ENCODE data around the gene MAPK9.

The MAPK9 gene

DNA sequence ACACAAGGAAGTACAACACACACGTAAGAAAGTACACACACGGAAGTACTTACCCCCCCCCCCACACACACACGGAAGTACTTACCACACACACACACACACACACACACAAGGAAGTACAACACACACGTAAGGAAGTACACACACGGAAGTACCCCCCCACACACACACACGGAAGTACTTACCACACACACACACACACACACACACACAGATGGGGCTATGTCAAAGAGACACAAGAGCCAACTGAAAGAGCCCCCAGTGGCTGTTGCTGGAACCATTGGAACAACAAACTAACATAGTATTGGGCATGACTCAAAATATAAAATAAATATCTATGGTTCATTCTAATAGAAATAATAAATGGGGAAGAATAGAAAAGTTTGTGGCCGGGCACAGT, 4.9 kb upstream of the MAPK9 start:
- no peak for DNase-seq (ENCODE audit: low read depth in 1 of 2, low spot score in 1 of 2)

DNA sequence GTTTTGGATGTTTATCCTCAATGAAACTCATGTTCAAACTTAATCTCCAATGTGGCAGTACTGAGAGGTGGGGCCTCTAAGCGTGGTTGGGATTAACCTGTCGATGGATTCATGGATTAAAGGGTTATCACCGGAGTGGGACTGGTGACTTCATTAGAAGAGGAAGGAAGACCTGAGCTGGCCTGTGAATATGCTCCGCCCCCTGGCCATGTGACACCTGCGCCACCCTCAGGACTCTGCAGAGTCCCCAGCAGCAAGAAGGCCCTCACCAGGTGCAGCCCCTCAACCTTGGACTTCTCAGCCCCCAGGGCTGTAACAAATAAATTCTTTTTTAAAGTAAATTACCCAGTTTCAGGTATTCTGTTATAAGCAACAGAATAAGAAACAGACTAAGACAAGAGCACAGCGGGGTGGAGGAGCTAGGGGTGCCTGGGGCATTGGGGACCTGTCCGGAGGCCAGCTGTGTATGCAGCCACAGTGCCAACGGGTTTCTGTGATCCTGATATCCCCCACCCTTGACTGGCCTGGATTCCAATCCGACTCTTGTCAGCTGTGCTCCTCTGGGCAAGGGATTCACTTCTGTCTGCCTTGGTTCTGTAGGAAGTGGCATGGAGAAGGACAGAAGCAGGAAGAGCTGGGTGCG, 3.2 kb upstream of the MAPK9 start:
- no peak for DNase-seq (ENCODE audit: low read depth in 1 of 2, low spot score in 1 of 2)

- DNase-seq (ENCODE audit: low read depth in 1 of 2, low spot score in 1 of 2), result no peak
These were observed 2.5 kb upstream of the MAPK9 start for GRCh38 chr5:180294411-180294810.

- DNase-seq (ENCODE audit: low read depth in 1 of 2, low spot score in 1 of 2), result peak in 1 of 2 donors; percentile 8
These were observed 496 bp downstream of the MAPK9 start for GRCh38 chr5:180291234-180291940.

GRCh38 chr5:180290568-180291233, 1.2 kb downstream of the MAPK9 start:
- no peak for DNase-seq (ENCODE audit: low read depth in 1 of 2, low spot score in 1 of 2)

GRCh38 chr5:180289966-180290365, 1.9 kb downstream of the MAPK9 start:
- DNase-seq (ENCODE audit: low read depth in 1 of 2, low spot score in 1 of 2), result no peak

GRCh38 chr5:180289433-180289832, 2.5 kb downstream of the MAPK9 start:
- no peak for DNase-seq (ENCODE audit: low read depth in 1 of 2, low spot score in 1 of 2)

GRCh38 chr5:180287868-180288267, 4.0 kb downstream of the MAPK9 start:
- no peak for DNase-seq (ENCODE audit: low read depth in 1 of 2, low spot score in 1 of 2)

DNA sequence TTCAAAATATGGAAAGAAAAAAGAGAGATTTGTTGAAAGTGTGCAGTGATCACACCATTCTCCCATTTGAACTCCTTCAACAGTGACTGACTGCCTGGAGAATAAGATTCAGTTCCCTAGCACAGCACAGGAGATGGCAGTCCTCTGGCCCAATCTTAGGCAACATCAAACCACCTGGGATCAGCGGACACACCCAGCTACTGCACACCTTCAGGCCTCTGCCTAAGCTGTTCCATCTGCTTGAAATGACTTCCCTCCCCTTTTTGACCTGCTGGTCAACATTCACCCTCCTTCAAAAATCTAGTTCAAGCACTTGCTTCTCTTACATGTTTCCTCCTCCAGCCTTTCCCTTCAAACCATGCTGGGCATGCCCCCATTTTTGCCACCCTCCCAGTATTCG, 4.5 kb downstream of the MAPK9 start:
- DNase-seq (ENCODE audit: low read depth in 1 of 2, low spot score in 1 of 2), result no peak

- DNase-seq (ENCODE audit: low read depth in 1 of 2, low spot score in 1 of 2), result no peak
These were observed 7.7 kb downstream of the MAPK9 start for GRCh38 chr5:180284149-180284548.

GRCh38 chr5:180283026-180283615, 8.8 kb downstream of the MAPK9 start:
- no peak for DNase-seq (ENCODE audit: low read depth in 1 of 2, low spot score in 1 of 2)

DNA sequence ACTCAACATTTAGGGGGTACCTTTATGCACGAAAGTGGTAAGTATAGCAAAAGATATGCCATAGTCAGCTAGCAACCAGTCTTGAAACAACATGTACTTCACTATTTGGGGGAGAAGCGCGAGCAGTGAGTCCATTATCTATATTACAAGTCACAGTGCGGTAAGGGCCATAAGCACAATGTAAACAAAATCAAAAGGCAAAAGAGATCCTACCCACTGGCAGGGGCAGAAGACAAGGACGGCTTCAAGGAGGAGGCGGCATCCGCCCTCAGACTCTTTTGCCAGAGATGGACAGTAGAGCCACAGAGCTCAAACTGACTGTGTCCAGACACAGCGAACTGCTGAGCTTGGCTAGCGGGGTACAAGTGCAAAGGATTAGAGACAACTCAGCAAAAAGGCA, 9.6 kb downstream of the MAPK9 start:
- no peak for DNase-seq (ENCODE audit: low read depth in 1 of 2, low spot score in 1 of 2)

- DNase-seq (ENCODE audit: low read depth in 1 of 2, low spot score in 1 of 2), result no peak
These were observed 10.2 kb downstream of the MAPK9 start for GRCh38 chr5:180281706-180282105.

GRCh38 chr5:180274695-180275094, 17.2 kb downstream of the MAPK9 start:
- no peak for DNase-seq (ENCODE audit: low read depth in 1 of 2, low spot score in 1 of 2)

- DNase-seq (ENCODE audit: low read depth in 1 of 2, low spot score in 1 of 2), result no peak
These were observed 20.7 kb downstream of the MAPK9 start for GRCh38 chr5:180271221-180271620.

DNA sequence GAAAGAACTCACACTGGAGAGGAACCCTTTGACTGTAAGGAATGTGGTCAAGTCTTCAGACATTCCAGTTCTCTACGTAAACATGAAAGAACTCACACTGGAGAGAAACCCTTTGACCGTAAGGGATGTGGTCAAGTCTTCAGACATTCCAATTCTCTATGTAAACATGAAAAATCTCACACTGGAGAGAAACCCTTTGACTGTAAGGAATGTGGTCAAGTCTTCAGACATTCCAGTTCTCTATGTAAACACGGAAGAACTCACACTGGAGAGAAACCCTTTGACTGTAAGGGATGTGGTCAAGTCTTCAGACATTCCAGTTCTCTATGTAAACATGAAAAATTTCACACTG, 32.6 kb downstream of the MAPK9 start:
- DNase-seq (ENCODE audit: low read depth in 1 of 2, low spot score in 1 of 2), result no peak

GRCh38 chr5:180253036-180253824, 38.7 kb downstream of the MAPK9 start:
- no peak for DNase-seq (ENCODE audit: low read depth in 1 of 2, low spot score in 1 of 2)

DNA sequence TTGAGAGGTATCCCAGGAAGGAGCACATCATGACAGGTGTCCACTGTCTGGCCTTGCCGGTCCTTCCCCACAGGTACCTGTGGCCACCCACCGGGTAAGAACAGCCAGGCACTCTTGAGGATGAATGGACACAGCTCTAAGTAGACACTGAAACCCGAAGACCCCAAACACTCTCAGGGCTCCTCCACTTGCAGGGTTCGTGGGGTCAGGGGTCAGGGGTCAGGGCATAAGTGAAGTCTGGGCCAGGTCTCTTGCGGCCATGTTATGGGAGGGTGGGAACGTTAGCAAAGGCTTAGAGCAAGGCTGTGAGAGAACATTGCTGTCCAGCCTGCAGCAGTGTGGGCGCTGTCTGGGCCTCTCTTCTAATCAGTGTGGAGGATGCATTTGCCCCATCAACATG, 40.0 kb downstream of the MAPK9 start:
- DNase-seq (ENCODE audit: low read depth in 1 of 2, low spot score in 1 of 2), result no peak

DNA sequence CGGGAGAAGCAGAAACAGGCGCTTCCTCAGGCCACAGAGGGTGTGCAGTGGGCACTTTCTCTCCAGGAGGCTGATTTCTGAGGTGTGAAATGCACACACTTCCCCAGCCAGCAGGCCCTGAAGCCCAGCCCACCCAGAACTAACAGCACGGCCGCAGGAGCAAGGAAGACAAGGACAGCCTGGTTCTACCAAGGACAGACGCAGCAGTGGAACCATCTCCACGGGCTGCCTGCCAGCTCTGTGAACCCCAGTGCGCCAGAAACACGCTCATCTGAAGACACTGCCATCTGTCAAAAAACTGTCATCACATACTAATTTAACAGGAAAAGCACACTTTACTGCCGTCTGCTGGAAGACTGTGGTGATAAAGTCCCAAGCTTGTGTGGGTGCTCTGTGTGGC, 40.7 kb downstream of the MAPK9 start:
- no peak for DNase-seq (ENCODE audit: low read depth in 1 of 2, low spot score in 1 of 2)

- DNase-seq (ENCODE audit: low read depth in 1 of 2, low spot score in 1 of 2), result no peak
These were observed 41.6 kb downstream of the MAPK9 start for GRCh38 chr5:180250329-180250728.

GRCh38 chr5:180241600-180241999, 50.3 kb downstream of the MAPK9 start:
- no peak for DNase-seq (ENCODE audit: low read depth in 1 of 2, low spot score in 1 of 2)

Data from activated CD4-positive, alpha-beta T cell treated with anti-CD3 and anti-CD28 coated beads, Interleukin-2, amount 50 U/mL, for 24 hours (primary cell).